PFSK-1 (cell line): ENCODE results near the gene ZNF700.

Experiments
- SIN3A ChIP-seq: IDR thresholded peaks from 2 replicates; pipeline ENCODE4 v1.6.1; 2012; ENCODE audit warnings: mild to moderate bottlenecking, low read length, moderate library complexity, borderline replicate concordance; ENCODE audit not compliant: insufficient read depth
- TF ChIP-seq, protein P1 (sequence below), 2 experiments: IDR thresholded peaks; 2 replicates each; pipeline versions ENCODE4 v1.6.1 to v1.8.0; 2011 to 2012; ENCODE audit warnings: low read depth in 2 of 2, low read length in 2 of 2, control low read depth in 1 of 2, inconsistent platforms in 1 of 2, mild to moderate bottlenecking in 1 of 2, moderate library complexity in 1 of 2; ENCODE audit not compliant: insufficient read depth in 1 of 2

DNA sequence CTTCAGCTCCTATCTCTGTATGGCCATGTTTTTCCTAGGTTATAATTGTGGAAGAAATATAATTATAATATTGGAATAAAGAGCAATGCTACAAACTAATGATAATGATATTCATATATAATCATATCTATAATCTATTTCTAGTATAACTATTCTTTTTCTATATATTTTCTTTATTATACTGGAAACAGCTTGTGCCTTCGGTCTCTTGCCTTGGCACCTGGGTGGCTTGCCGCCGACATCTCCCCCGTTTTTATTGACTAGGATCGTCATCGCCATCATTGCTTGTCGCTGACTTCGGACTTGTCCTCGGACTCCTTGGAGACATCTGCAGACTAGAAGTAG, 64.2 kb downstream of the ZNF700 start:
- no peak for TF ChIP-seq SIN3A
- TF ChIP-seq, protein P1, sequence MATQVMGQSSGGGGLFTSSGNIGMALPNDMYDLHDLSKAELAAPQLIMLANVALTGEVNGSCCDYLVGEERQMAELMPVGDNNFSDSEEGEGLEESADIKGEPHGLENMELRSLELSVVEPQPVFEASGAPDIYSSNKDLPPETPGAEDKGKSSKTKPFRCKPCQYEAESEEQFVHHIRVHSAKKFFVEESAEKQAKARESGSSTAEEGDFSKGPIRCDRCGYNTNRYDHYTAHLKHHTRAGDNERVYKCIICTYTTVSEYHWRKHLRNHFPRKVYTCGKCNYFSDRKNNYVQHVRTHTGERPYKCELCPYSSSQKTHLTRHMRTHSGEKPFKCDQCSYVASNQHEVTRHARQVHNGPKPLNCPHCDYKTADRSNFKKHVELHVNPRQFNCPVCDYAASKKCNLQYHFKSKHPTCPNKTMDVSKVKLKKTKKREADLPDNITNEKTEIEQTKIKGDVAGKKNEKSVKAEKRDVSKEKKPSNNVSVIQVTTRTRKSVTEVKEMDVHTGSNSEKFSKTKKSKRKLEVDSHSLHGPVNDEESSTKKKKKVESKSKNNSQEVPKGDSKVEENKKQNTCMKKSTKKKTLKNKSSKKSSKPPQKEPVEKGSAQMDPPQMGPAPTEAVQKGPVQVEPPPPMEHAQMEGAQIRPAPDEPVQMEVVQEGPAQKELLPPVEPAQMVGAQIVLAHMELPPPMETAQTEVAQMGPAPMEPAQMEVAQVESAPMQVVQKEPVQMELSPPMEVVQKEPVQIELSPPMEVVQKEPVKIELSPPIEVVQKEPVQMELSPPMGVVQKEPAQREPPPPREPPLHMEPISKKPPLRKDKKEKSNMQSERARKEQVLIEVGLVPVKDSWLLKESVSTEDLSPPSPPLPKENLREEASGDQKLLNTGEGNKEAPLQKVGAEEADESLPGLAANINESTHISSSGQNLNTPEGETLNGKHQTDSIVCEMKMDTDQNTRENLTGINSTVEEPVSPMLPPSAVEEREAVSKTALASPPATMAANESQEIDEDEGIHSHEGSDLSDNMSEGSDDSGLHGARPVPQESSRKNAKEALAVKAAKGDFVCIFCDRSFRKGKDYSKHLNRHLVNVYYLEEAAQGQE (IDR thresholded peaks at IDR 0.05; ENCODE audit: insufficient read depth in 1 of 2, low read depth in 2 of 2, low read length in 2 of 2): no peak
